ENCODE measurements around the gene NAA35.

GRCh38 chr9:86036555-86036954, 95.6 kb downstream of the NAA35 start:
- TF ChIP-seq CTCF (IDR thresholded peaks at IDR 0.05) (no peak), POLR2AphosphoS5 (IDR thresholded peaks at IDR 0.05; ENCODE audit: low read depth, low read length) (no peak), REST (IDR thresholded peaks at IDR 0.05; ENCODE audit: insufficient read depth in 1 of 2, low read depth in 2 of 2, low read length in 1 of 2) (no peak), SIN3A (IDR thresholded peaks at IDR 0.05; ENCODE audit: borderline replicate concordance, insufficient read depth, low read depth, low read length) (no peak), TCF7L2 (IDR thresholded peaks at IDR 0.05; ENCODE audit: low read depth, low read length) (no peak)

Data from Panc1 (cell line).